Endodermal cell (in vitro differentiated cells): ENCODE data around the gene SF3A2. TPM values are rescaled to one million over a fixed set of nuclear protein-coding genes. Genes with fewer than 3 reads are reported as not detected.

Experiments
- DNase-seq: peaks from one replicate; pipeline ENCODE4 v3.0.0-alpha.2; 2017
- H3K27ac ChIP-seq: 2 replicates; pipeline ENCODE4 v1.5.1; 2013; ENCODE audit warnings: mild to moderate bottlenecking, low read depth, low read length, moderate library complexity
- H3K27me3 ChIP-seq: 2 replicates; pipeline ENCODE4 v1.6.1; 2013; ENCODE audit warnings: mild to moderate bottlenecking, low read length, moderate library complexity; ENCODE audit not compliant: insufficient read depth, control insufficient read depth, poor library complexity, severe bottlenecking
- H3K36me3 ChIP-seq: 2 replicates; pipeline ENCODE4 v1.7.0; 2013; ENCODE audit warnings: mild to moderate bottlenecking, low read length, moderate library complexity; ENCODE audit not compliant: control insufficient read depth, insufficient read depth
- H3K4me1 ChIP-seq: one replicate; pipeline ENCODE4 v1.7.0; 2013; ENCODE audit warnings: low read length; ENCODE audit not compliant: control insufficient read depth, insufficient read depth
- H3K4me3 ChIP-seq: 2 replicates; pipeline ENCODE4 v1.5.1; 2013; ENCODE audit warnings: mild to moderate bottlenecking, low read length, moderate library complexity
- H3K9ac ChIP-seq: 2 replicates; pipeline ENCODE4 v1.6.1; 2013; ENCODE audit warnings: mild to moderate bottlenecking, low read length, moderate library complexity; ENCODE audit not compliant: poor library complexity, severe bottlenecking; ENCODE audit errors: extremely low read depth
- H3K9me3 ChIP-seq: 2 replicates; pipeline ENCODE4 v1.6.1; 2013; ENCODE audit warnings: mild to moderate bottlenecking, low read length, moderate library complexity; ENCODE audit not compliant: control insufficient read depth
- H3K27ac Mint-ChIP-seq: 2 replicates; pipeline ENCODE4 v1.8.0; 2020; ENCODE audit warnings: mixed read lengths
- H3K27me3 Mint-ChIP-seq: 2 replicates; pipeline ENCODE4 v1.8.0; 2021; ENCODE audit warnings: mild to moderate bottlenecking, mixed read lengths; ENCODE audit not compliant: insufficient read depth
- H3K36me3 Mint-ChIP-seq: 2 replicates; pipeline ENCODE4 v1.8.0; 2020; ENCODE audit warnings: low read depth, mixed read lengths
- H3K4me1 Mint-ChIP-seq: 2 replicates; pipeline ENCODE4 v1.8.0; 2020; ENCODE audit warnings: mixed read lengths
- H3K4me3 Mint-ChIP-seq: 2 replicates; pipeline ENCODE4 v1.8.0; 2020; ENCODE audit warnings: mild to moderate bottlenecking, moderate library complexity, mixed read lengths
- H3K9me3 Mint-ChIP-seq: 2 replicates; pipeline ENCODE4 v1.8.0; 2020; ENCODE audit warnings: mild to moderate bottlenecking, mixed read lengths
- WGBS, 2 experiments: methylation state at CpG; one replicate each; pipeline versions ENCODE4 v1.1.5 to v1.1.7; 2013; ENCODE audit warnings: missing lambda C conversion rate in 2 of 2, mixed read lengths in 1 of 2; ENCODE audit not compliant: insufficient coverage in 1 of 2, insufficient read length in 1 of 2; 5-methylcytosine and 5-hydroxymethylcytosine counted together
- total RNA-seq, 2 donors: library from RNA; stranded (reverse); fragmentation: NEBNext Ultra II Directional in 1 of 2; extraction: Animal tissue kit (Norgen Biotek cat#: 25700) in 1 of 2; gene quantifications; 2 replicates in 1 of 2; 3 replicates in 1 of 2; pipeline ENCODE4 v1.2.1, GENCODE V29; 2021
- TF ChIP-seq, protein P1 (sequence below): fragments of 200-600 bp; sonication (generic); conservative IDR thresholded peaks from 2 replicates; pipeline ENCODE4 v1.5.0; 2021; ENCODE audit warnings: antibody characterized with exemption, mild to moderate bottlenecking

SF3A2 gene
- total RNA-seq, 2 donors from 2014 or later: 126 to 132 TPM

DNA sequence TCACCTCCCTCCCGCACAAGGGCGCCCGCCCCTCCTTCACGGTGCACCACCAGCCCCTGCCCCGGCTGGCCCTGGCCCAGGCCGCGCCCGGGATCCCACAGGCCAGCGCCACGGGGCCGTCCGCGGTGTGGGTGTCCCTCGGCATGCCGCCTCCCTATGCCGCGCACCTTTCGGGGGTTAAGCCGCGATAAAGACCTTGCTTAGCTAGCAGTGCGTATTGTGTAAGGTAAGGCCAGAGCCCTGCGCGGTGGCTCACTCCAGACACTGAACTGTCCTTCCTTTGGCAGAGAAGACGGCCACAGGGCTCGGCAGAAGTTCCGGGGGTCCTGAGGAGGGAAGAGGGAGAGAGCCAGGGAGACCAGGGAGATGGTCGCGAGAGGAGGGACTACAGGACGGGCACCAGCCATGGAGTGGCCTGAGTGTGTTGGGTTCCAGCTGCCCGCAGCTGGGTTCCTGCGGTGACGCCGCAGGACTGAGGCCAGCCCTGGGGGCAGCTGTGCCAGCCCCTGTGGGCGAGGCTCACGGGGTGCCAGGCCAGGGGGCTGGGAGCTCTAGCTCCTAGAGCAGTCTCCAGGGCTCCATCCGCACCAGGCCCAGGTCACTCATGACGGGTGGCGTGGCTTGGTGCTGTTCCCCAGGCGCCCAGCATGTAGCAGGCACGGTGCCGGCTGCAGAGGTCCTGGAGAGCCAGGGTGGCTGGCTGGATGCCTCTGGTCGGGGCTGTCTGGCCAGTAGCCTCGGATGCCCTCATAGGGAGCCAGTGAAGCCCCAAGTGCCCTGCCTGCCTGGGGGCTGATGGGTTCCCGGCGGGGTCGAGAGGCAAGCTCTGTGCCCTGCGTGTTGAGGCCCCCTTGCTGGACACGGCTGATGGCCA, 8.2 kb upstream of the SF3A2 start:
- H3K27me3 Mint-ChIP-seq: no peaks in the 10 kb centered on the region
- Histone ChIP-seq H3K9ac (no peak overlapping the region), H3K27me3 (no peaks in the 10 kb centered on the region), H3K4me3 (no peak overlapping the region), H3K36me3 (peaks cover 18% of the 10 kb centered on the region), H3K9me3 (no peaks in the 10 kb centered on the region), H3K4me1 (no peaks in the 10 kb centered on the region), H3K27ac (no peak overlapping the region)
- H3K27ac Mint-ChIP-seq: peak overlapping the region; percentile 52
- TF ChIP-seq, protein P1, sequence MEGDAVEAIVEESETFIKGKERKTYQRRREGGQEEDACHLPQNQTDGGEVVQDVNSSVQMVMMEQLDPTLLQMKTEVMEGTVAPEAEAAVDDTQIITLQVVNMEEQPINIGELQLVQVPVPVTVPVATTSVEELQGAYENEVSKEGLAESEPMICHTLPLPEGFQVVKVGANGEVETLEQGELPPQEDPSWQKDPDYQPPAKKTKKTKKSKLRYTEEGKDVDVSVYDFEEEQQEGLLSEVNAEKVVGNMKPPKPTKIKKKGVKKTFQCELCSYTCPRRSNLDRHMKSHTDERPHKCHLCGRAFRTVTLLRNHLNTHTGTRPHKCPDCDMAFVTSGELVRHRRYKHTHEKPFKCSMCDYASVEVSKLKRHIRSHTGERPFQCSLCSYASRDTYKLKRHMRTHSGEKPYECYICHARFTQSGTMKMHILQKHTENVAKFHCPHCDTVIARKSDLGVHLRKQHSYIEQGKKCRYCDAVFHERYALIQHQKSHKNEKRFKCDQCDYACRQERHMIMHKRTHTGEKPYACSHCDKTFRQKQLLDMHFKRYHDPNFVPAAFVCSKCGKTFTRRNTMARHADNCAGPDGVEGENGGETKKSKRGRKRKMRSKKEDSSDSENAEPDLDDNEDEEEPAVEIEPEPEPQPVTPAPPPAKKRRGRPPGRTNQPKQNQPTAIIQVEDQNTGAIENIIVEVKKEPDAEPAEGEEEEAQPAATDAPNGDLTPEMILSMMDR: no peak
- H3K9me3 Mint-ChIP-seq: no peaks in the 10 kb centered on the region
- no peaks in the 10 kb centered on the region for H3K4me1 Mint-ChIP-seq
- H3K4me3 Mint-ChIP-seq: no peak overlapping the region
- 96 to 99% methylated on average over 16 to 48 of the region's 48 CpGs for WGBS, 2 experiments
- peaks cover 40% of the 10 kb centered on the region for H3K36me3 Mint-ChIP-seq
- no peak for DNase-seq

DNA sequence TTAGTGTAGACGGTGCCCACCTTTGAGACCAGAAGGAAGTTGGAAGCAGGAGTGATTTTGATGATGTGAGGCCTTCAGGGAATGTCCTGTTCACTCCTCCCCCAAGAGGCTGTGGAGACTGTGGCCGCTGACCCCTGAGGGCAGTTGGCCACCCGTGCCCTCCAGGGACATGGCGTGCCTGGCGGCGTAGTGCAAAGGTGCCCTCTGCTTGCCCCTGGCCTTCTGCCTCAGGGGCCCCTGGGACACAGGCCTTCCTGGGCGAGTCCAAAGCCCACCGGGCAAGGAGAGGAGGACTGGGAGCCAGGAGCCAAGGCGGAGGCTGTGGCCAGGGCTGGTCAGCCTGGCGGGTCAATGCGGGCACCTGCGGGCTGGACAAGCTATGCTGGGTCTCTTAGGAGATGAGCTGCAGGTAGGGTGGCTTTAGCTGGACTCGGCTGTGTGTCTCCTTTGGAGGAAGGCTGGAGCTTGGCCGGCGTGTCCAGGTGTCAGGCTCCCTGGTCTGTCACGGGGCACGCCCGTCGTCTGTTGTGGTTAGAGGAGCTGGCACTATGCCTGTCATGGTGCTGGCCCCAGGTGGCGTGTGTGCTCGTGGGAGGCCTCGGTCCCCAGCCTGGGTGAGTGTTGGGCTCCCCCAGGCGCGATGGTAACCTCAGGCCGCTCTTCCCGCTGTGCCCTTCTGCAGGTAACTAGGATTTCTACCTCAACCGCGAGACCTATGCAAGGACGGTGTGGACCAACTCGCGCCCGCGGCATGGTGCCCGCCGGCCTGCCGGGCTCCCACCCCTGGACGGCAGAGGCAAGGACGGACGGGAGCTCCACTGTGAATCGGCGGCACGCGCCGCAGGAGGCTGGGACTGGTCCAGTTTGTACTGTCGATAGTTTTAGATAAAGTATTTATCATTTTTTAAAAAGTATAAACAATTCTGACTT, 7.3 kb upstream of the SF3A2 start:
- H3K27ac ChIP-seq: no peak overlapping the region
- H3K9me3 Mint-ChIP-seq: no peaks in the 10 kb centered on the region
- H3K9me3 ChIP-seq: no peaks in the 10 kb centered on the region
- H3K9ac ChIP-seq: no peak overlapping the region
- no peaks in the 10 kb centered on the region for H3K27me3 Mint-ChIP-seq
- TF ChIP-seq, protein P1: no peak
- peak overlapping the region; percentile 58 for H3K27ac Mint-ChIP-seq
- peaks cover 27% of the 10 kb centered on the region for H3K36me3 ChIP-seq
- H3K36me3 Mint-ChIP-seq: peaks cover 37% of the 10 kb centered on the region
- H3K4me3 ChIP-seq: no peak overlapping the region
- no peaks in the 10 kb centered on the region for H3K4me1 ChIP-seq
- 95% methylated on average over 20 to 43 of the region's 45 CpGs for WGBS, 2 experiments
- no peaks in the 10 kb centered on the region for H3K4me1 Mint-ChIP-seq
- H3K27me3 ChIP-seq: no peaks in the 10 kb centered on the region
- no peak for DNase-seq
- no peak overlapping the region for H3K4me3 Mint-ChIP-seq

GRCh38 chr19:2230033-2230531, 6.5 kb upstream of the SF3A2 start:
- Histone ChIP-seq H3K36me3 (peaks cover 33% of the 10 kb centered on the region), H3K4me1 (no peaks in the 10 kb centered on the region), H3K9me3 (no peaks in the 10 kb centered on the region), H3K4me3 (no peak overlapping the region), H3K27ac (peak overlapping the region; percentile 32), H3K27me3 (no peaks in the 10 kb centered on the region), H3K9ac (no peak overlapping the region)
- Mint-ChIP-seq H3K9me3 (no peaks in the 10 kb centered on the region), H3K4me1 (peaks cover 3% of the 10 kb centered on the region), H3K27me3 (no peaks in the 10 kb centered on the region), H3K27ac (no peak overlapping the region), H3K4me3 (no peak overlapping the region), H3K36me3 (peaks cover 34% of the 10 kb centered on the region)
- 96 to 97% methylated on average over 33 to 43 of the region's 43 CpGs for WGBS, 2 experiments
- TF ChIP-seq, protein P1: no peak
- no peak for DNase-seq
